Loucy (cell line): Measurements from ENCODE around the gene SYCP1.

ENCODE experiments used
- EZH2phosphoT487 ChIP-seq: fragments of 200-600 bp; IDR thresholded peaks from 2 replicates; pipeline ENCODE4 v1.6.1; 2018; ENCODE audit warnings: antibody characterized with exemption, mild to moderate bottlenecking, moderate library complexity, borderline replicate concordance
- TF ChIP-seq, protein P1 (sequence below): fragments of 200-600 bp; sonication (generic); conservative IDR thresholded peaks from 2 replicates; pipeline ENCODE4 v1.5.1; 2014; ENCODE audit warnings: mild to moderate bottlenecking, antibody characterized with exemption, low read length

DNA sequence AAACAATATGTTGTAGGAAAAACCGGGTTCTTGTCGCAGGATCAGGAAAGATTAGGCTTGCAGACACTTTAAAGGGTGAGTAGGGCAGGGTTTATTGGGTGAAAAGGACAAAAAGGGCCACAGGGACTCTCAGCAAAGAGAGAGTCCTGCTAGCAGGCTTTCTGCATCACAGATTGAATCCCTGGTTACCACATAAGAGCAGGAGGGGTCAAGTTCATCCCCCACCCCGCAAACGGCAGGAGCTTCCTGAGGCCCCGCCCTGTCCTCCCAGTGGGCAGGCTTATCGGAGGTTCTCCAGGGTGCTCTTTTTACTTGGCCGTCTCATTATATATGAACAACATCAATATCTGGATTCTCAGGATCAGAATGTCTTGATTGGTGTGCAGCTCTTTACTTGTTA is 47.7 kb downstream of the SYCP1 start:
- TF ChIP-seq, protein P1, sequence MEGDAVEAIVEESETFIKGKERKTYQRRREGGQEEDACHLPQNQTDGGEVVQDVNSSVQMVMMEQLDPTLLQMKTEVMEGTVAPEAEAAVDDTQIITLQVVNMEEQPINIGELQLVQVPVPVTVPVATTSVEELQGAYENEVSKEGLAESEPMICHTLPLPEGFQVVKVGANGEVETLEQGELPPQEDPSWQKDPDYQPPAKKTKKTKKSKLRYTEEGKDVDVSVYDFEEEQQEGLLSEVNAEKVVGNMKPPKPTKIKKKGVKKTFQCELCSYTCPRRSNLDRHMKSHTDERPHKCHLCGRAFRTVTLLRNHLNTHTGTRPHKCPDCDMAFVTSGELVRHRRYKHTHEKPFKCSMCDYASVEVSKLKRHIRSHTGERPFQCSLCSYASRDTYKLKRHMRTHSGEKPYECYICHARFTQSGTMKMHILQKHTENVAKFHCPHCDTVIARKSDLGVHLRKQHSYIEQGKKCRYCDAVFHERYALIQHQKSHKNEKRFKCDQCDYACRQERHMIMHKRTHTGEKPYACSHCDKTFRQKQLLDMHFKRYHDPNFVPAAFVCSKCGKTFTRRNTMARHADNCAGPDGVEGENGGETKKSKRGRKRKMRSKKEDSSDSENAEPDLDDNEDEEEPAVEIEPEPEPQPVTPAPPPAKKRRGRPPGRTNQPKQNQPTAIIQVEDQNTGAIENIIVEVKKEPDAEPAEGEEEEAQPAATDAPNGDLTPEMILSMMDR: no peak
- TF ChIP-seq EZH2phosphoT487: no peak
